ENCODE data around the gene MAP3K12.
A peak's percentile ranks its signal among the peaks of the same experiment; 100 is the strongest.
"Not testable (repeated sequence)": the region's sequence is repeated elsewhere in the genome, so short reads cannot be mapped to it uniquely, and the experiment has no call there.

Gene MAP3K12, protein sequence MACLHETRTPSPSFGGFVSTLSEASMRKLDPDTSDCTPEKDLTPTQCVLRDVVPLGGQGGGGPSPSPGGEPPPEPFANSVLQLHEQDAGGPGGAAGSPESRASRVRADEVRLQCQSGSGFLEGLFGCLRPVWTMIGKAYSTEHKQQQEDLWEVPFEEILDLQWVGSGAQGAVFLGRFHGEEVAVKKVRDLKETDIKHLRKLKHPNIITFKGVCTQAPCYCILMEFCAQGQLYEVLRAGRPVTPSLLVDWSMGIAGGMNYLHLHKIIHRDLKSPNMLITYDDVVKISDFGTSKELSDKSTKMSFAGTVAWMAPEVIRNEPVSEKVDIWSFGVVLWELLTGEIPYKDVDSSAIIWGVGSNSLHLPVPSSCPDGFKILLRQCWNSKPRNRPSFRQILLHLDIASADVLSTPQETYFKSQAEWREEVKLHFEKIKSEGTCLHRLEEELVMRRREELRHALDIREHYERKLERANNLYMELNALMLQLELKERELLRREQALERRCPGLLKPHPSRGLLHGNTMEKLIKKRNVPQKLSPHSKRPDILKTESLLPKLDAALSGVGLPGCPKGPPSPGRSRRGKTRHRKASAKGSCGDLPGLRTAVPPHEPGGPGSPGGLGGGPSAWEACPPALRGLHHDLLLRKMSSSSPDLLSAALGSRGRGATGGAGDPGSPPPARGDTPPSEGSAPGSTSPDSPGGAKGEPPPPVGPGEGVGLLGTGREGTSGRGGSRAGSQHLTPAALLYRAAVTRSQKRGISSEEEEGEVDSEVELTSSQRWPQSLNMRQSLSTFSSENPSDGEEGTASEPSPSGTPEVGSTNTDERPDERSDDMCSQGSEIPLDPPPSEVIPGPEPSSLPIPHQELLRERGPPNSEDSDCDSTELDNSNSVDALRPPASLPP

DNA sequence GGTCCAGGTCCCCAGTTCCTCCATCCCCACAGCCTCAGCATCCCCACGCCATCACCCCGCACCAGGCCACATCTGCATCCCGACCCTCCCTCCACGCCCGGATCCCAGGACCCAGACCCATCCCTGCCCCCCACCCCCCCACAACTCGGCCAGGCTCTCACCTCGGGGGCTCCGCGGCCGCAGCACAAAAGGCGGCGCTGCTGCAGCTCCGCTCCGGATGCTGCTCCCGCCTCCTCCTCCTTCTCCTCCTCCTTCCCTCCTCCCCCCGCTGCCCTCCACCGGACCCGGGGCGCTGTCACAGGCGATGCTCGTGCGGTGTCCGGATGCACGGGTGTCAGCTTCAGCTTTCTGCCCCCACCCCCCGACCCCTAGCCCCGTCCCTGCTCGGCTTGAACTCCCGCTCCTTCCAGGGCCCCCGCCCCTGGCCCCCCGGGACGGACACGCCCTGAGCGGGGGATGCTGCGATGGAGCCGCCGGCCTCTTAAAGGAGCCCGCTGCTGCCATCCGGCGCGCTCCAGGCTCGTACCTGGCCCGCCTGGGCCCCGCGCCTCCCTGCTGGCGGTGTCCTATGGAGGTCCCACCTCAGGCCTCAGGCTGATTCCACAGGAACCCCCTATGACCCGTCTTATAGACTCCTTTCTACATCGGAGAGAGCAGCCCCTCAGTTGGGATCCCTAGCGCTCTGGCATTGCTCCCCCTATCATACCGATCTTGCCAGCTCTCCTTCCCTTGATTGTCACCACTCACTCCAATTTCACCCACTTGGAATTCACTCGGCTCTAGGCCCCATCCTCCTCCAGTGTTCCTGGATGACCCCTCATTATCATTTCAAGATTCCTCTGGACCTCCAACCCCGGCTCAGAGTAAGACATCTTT is at the start of gene MAP3K12:
Gene MAP3K12 (minus strand): TSS at position 193 of the 876 bp plus-strand sequence. CDS start 12,067 bp downstream, outside the sequence.
- peak in 1 of 3 donors; percentile 43 for DNase-seq (ENCODE audit: low read depth in 3 of 3, low spot score in 1 of 3)

DNA sequence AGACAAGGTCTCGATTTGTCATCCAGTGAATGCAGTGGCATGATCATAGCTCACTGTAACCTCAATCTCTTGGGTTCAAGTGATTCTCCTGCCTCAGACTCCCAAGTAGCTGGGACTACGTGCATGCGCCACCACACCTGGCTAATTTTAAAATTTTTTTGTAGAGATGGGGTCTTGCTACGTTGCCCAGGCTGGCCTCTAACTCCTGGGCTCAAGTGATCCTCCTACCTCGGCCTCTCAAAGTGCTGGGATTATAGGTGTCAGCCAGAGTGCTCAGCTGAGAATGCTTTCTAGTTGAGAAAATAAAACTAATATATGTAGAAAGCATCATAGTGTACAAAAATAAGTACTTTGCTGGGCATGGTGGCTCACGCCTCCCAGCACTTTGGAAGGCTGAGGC is 49.1 kb upstream of the MAP3K12 start:
- not testable (repeated sequence) for DNase-seq (ENCODE audit: low read depth in 3 of 3, low spot score in 1 of 3)

DNA sequence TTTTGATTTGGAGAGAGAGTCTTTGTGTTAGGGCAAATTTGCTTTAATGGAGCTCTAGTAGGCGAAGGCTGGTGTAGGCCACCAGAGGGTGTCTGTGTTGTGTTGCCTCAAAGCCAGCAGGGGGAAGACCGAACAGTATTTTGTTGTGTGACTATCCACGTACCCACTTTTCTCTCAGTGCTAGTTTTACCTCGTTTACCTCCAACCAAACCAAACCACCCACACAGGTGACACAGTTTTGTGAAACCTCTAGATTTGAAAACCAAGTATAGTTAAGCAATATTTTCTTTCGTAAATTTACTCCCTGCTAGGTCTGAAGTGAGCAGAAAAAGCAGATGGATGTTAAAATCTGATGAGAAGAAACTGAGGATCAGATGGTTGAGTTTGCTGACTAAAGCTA is 44.3 kb upstream of the MAP3K12 start:
- peak in 2 of 3 donors; percentile 1 to 11 for DNase-seq (ENCODE audit: low read depth in 3 of 3, low spot score in 1 of 3)

DNA sequence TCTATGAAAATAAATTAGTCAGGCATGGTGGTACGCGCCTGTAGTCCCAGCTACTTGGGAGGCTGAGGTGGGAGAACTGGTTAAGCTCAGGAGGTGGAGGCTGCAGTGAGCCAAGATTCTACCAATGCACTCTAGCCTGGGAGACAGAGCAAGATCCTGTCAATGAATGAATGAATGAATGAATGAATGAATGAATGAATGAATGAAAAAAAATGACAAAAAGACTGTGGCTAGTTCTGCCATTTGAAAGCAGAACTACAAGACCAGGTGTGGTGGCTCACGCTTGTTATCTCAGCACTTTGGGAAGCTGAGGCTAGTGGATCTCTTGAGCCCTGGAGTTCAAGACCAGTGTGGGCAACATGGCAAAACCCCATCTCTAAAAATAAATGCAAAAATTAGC is 40.3 kb upstream of the MAP3K12 start:
- no peak for DNase-seq (ENCODE audit: low read depth in 3 of 3, low spot score in 1 of 3)

DNA sequence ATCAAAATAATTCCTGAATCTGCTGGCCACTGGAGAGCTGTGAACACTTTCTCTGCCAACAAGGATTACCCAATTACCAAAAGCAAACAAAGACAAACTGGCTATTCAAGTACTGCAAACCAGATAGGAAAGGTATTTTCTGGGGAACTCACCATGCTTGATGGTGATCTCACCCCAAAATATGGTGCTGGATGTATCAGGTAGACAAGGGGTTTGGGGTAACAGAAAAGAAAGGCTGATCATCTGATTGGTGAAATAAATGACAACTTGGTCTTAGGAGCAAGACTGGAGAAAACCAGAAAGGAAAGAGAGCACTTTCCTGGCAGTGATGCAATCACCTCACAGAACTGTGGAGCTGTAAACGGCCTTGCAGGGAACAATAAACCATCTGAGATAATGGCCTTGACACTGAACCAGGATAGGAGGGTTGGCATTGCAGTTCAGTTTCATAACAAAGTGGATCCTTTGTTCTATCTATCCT is 39.0 kb upstream of the MAP3K12 start:
- no peak for DNase-seq (ENCODE audit: low read depth in 3 of 3, low spot score in 1 of 3)

DNA sequence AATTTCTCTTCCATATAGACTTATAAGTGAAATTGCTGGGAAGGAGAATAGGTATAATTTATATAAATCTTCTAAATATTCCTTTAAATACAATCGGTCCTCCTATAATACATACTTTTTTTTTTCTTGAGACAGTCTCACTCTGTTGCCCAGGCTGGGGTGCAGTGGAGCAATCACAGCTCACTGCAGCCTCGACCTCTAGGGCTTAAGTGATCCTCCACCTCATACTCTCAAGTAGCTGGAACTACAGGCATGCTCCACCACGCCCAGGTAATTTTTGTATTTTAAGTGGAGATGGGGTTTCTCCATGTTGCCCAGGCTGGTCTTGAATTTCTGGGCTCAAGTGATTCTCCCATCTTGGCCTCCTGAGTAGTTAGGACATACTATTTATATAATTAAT is 37.7 kb upstream of the MAP3K12 start:
- no peak for DNase-seq (ENCODE audit: low read depth in 3 of 3, low spot score in 1 of 3)

DNA sequence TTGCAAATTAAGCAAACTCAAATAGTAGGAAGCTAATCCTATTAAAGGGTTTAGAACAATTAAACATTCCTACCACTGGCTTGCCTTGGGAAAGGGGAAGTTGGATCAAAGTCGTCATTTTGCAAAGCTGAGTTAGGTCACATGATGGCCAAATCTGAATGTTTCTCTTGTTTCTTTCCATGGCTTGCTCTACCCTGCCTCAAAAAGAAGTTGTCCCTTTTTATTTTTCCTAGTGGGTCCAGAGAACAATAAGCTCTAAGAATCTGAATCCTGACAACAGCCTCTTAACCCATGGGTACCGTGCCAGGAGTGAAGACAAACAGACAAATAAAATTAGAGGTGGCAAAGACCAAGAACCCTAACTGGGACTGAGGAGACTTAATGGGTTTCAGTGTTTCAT is 34.2 kb upstream of the MAP3K12 start:
- no peak for DNase-seq (ENCODE audit: low read depth in 3 of 3, low spot score in 1 of 3)

DNA sequence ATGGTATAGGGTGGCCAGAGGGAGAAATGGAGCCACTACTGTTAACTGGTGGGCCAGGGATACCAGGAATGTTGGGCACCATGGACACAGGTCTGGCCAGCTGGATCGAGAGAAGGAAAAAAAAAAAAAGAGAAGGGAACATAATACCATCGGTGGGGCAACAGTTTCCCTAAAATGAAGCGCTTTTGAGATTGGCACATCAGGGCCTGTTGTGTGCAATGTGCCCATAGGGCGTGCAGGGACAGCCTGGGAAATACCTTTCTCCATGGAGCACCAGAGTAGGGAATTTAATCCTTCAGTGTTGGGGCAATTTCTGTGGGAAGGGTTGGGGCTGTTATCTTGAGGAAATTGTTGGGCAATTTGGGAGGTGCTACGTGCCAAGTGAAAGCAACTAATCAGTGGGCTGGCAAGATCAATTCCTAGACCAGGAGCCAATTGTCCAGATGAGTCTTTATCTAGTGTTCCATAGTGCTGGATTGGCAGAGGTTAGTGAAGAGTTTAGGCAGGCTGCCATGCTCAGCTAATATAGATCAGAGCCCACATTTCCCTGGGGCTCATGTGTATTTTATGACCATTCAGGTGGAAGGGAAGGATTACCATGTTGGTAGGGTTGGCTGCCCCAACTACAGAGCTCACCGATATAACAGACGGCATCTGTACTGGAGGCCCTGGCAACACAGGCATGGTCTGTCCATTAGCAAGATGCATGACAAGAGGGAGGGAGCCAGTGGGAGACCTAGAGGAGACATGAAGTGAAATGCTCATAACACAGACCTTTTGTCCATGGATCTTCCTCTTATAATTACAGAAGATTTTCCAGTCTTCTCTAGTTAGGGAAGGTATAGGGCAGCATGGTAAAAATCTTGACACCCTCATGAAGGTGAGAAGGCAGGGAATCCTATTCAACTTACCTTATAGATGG is 33.5 kb upstream of the MAP3K12 start:
- no peak for DNase-seq (ENCODE audit: low read depth in 3 of 3, low spot score in 1 of 3)

DNA sequence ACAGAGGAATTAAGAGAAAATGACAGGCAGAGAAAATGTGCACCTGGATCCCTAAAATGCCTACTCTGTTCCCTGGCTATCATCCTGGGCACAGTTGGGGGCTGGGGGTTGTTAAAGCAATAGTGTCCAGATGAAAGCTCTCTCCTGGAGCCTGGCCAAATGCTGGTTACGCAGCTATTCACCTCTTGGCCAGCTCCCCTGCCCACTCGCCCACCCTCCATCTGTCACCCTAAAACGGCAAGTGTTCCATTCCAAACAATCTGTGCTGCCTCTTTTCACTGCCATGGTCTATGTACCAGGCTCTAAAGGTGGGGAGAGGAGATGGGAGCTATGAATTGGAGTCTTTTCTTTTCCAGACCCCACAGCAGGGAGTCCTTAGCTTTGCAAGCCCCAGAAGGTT is 32.8 kb upstream of the MAP3K12 start:
- no peak for DNase-seq (ENCODE audit: low read depth in 3 of 3, low spot score in 1 of 3)

DNA sequence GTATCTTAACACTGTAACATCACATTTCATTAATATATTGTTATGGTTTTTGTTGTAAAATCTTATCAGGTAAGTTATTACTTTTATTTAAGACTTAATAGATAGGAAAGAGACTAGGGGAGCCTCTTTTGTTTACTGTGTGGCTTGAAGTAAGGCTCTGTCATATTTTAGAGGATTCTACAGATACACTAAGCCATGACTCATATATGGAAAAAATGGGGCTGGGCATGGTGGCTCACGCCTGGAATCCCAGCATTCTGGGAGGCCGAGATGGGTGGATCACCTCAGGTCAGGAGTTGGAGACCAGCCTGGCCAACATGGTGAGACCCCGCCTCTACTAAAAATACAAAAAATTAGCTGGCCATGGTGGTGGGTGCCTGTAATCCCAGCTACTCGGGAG is 31.7 kb upstream of the MAP3K12 start:
- DNase-seq (ENCODE audit: low read depth in 3 of 3, low spot score in 1 of 3) = no peak

DNA sequence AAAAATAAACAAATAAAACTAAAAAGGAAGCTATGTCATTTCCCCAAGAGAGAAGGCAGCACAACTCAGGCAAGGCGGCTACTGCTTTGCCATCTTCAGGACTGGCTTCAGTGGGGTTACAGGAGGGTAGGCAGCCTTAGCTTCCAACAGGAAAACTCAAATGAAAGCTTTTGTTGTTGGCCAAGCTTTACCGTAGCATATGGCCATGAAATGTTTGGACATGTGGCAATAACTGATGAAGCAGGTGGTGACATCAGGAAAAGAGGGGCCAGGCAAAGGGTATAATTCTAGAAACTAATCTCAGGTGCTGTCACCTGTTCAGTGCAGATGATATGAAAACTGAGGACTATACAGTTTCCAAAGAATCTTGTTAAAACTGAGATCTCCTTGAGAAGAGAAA is 30.8 kb upstream of the MAP3K12 start:
- DNase-seq (ENCODE audit: low read depth in 3 of 3, low spot score in 1 of 3) = no peak

DNA sequence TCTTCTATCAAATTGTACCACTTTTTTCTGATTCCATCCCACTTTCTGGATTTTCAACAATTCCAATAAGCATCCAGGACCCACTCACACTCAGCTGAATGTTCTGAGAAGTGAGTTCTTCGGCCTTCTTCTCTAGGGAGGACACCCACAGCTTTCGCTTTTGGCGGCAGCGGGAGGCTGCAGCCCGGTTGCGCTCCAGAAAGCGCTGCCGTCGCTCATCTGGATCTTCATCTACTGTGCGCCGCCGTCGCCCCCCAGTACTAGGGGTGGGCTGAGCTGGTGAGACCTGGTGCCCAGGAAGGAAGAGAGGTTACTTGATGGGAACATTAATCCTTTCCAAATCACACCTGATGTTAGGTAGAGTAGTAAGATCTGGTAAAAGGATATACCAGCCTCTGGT is 25.2 kb upstream of the MAP3K12 start:
- no peak for DNase-seq (ENCODE audit: low read depth in 3 of 3, low spot score in 1 of 3)

DNA sequence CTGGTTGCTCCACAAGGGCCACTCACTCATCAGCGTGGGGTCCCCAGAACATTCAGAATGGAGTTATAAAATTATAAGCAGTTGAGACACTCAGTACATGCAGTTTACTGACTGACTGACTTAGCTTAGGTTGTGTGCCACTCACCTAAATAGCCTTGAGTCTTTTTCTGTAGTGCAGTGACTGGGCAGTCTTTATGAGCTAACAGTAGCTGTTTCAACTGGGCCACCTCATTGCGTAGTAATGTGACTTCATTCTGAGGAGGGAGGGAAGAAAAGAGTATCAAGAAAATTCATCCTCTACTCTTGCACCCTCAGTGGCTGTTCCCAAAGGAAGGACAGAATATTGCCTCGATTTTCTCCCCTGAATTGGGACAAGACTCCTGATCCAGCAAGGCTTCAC is 23.9 kb upstream of the MAP3K12 start:
- no peak for DNase-seq (ENCODE audit: low read depth in 3 of 3, low spot score in 1 of 3)

DNA sequence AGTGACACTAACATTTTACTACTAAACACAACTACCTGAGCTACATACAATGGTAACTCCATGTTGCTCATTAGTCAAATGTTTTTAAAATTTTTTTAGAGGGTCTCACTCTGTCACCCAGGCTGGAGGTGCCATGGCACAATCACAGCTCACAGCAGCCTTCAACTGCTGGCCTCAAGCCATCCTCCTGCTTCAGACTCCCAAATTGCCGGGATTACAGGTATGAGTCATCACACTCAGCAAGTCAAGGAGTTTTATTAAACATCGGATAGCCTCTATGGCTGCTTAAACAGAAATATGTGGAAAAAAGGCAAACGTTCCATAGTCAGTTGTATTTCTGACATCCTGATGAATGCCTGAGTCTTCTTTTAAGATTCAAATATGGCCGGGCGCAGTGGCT is 19.1 kb upstream of the MAP3K12 start:
- DNase-seq (ENCODE audit: low read depth in 3 of 3, low spot score in 1 of 3) = no peak

DNA sequence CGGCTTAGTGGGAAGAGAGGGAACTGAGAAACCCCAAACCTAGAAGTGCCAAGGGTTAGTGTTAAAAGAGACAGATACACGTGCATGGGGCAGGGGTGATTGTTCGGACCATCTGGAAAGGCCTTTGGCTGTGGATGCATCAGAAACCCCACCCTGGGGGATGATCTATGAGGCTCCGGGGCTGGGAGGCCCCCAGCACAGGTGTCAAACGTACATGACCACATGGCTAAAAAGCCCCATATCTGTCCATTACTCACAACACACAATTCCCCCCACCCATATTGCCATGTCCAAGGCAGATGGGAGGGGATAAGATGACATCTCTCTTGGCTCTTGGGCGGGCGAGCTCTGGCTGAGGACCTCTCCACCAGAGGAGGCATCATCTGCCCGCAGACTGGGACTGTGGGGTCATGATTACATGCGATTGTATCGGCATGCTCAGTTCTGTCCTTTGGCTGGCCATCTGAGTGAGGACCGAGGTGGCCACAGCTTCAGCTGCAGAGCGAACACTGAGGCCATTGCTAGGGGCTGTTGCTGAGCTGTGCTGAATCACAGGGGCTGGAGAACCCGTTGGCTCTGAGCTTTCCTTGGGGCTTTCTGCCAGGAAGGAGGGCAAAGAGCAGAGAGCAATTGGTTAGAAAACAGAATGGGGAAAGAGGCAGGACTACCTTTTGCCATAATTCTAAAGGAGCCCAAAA is 17.6 kb upstream of the MAP3K12 start:
- no peak for DNase-seq (ENCODE audit: low read depth in 3 of 3, low spot score in 1 of 3)

DNA sequence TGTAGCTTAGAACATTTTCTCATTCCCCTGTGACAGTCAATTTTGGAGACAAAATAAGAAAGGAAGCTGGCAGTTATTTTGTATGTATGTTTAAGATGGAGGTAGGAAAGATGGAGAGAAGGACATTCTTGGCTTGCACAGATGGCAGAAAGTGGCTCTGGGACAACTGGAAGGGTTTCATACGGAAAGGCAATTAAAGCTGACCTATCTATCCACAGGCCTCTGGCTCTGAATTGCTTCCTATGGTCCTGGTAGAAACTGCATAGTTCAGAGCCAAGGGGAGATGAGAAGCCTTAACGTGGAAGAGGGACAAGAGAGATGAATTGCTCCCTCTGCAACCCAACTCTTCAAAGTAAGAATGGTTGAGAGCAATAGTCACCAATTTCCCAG is 16.0 kb upstream of the MAP3K12 start:
- no peak for DNase-seq (ENCODE audit: low read depth in 3 of 3, low spot score in 1 of 3)

DNA sequence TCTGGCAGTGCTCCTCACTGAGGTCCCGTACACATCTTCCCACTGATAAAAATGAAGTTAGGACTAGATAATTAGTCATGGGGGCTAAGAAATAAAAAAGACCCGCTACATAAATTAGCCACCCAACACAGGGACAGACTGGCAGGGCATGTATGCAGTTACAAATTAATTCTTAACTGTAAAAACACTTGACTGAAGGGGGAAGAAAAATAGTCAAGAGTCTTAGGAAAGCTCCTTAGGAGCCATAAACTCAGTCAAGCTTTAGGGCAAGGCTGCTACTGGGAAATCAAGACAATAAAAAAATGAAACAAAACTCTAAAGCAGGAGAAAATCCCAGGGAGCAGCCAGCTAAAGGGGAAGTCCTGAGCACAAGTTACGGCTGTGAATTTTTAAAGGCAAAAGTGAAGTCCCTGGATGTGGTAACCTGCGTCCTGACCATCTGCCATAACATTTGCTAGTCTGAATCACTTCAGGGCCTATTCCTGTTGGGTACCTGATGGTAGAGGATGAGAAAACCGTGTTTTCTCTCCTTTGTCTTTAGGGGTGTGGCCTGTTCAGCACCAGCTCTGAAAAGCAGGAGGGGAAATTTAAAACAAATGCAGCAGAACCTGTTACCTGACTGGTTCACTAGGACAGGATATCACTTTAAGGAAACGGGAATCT is 15.5 kb upstream of the MAP3K12 start:
- no peak for DNase-seq (ENCODE audit: low read depth in 3 of 3, low spot score in 1 of 3)

DNA sequence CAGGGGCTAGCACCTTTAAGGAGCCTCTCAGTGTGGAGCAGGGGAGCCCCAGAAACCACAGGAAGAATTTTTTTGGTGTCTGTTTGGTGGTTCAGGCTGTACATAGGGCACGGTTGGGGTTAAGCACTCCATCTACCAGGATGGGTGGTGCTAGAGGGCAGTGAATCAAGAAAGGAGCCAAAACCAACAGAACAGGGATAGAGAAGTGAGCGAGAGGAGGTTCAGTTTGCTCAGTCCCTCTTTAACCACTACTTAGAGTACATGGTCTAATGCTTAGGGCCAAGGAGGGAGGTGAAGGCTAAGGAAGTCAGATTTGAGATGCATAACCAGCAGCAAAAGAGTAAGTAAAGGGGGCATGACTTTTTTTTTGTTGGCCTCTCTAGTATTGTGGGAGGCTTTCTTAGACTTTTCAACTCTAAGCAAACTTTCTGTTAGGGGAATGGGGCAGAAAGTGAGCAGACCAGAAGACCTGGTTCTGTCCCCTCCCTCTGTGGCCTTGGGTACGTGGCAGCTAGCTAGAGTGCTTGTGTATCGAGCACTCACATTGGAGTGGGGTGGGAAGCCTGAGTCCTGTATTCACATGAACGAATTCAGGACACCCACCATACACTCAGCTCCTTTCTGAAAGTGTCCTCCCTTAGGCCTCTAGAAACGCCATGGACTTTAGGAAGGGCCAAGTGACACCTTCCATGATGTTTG is 14.6 kb upstream of the MAP3K12 start:
- no peak for DNase-seq (ENCODE audit: low read depth in 3 of 3, low spot score in 1 of 3)

Data from stimulated activated CD4-positive, alpha-beta T cell treated with anti-CD3 and anti-CD28 coated beads, TNF-alpha, amount 100 ng/mL, for 1 hour (primary cell).